HG03280 (cell line): ENCODE measurements around the gene ELFN1.

Source experiments
- ATAC-seq: cut with Tn5 transposase; IDR thresholded peaks from one replicate; pipeline ENCODE4 v1.9.1; 2021; ENCODE audit warnings: mild to moderate bottlenecking, moderate library complexity; ENCODE audit not compliant: unreplicated experiment

The ELFN1 gene

GRCh38 chr7:1663223-1663622 lies 6.9 kb upstream of the ELFN1 start:
- ATAC-seq = no peak

DNA sequence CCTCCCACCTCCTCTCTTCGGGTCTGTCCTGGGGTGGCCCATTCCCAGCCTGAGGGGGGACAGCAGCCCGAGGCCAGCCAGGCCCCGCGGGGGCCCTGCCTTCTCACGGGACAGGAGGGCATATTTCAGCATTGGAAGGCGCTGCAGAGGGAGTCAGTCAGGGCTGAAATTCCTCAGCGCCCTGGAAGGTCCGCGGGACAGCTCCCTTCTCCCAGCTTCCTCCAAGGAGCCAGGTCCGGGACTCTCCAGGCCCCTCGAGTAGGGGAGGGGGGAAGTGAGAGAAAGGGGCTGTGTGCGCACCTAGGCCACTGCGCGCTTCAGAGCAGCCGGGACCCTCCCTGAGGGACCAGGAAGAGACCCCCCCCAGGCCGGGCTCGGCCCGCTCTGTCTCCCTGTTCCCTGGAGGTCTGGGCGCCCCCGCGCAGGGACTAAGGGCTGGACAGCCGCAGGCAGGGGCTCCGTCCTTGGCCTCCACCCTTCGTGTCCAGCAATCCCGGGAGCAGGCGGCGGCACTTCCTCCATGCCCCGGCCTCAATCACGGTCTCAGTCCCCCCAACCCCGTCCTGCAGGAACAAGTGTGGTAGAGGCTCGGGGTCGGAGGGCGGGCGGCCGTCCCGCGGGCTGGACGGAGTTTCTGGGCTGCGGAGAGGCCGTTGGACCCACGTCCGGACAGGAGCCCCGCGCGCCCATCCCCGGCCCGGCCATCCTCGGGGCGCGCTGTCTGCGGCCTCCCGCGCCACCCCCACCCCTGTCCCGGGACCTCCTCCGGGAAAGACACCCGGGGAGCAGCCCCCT lies 6.0 kb upstream of the ELFN1 start:
- no peak for ATAC-seq

DNA sequence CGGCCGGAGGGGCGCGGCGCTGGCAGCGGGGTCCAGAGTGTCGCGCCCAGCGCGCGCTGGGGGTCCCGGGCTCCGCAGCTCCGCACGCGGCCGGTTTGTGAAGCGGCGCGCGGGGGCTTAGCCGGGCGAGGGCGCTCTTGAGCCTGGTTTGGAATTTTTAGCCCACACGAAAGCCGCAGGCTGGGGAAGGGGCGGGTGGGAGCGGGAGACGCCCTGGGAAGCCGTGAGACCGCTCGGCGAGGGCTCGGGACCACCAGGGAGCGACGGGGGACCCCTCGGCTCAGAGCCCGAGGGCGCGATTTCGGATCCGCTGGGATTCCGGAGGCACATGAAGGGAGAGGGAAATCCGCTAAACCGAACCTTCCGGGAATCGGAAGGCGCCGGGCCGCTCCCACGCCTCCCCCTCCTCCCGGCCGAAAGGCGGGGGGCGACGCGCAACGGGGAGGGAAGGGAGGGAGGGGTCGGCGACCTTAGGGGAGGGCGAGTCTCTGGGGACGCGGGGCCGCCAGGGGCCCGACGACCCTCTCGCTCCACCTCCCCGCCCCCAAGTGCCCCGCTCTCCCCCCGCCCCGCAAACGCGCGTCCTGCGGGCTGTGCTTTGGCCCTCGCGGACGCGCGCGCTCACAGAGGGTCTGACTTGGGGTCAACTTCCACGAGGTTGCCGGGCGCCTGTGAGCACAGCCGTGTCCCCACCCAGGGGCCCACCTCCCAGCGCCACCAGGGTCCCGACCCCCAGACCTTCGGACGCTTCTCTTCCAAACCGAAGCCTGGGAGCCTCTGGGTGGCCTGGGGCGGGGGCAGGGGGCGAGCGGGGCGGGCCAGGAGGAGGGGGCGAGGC lies 5.1 kb upstream of the ELFN1 start:
- no peak for ATAC-seq

DNA sequence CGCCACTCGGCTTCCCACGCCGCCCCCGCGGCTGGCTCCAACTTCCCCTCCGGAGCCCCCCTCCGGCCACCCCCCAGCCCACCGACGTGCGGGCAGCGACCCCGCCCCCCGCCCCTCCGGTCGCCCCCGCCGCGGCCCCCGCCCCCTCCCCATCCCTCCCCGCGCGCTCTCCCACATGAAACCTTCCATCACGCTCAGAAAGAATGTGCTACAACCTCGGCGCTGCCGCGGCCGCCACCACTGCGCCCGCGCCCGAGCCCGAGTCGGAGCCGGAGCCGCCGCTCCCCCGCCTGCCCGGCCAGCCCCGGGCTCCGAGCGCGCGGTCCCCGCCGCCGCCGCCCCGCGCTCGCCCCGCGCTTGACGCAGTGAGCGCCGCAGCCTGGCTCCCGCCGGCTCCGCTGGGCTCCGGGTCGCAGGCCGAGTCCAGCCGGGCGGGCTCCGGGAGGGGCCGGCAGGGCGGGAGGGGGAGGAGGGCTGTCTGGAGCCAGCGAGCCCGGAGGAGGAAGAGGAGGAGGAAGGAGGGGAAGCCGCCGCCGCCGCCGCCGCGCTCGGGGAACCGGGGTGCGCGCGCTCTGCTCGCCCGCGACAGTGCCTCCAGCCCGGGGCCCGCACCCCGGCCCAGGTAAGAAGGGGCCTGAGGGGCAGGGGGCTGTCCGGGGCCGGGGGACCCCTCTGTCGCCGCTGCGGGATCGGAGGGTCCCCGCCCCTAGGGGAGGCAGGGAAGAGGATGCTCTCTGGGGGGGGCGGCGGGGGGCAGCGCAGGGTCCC lies 4.3 kb upstream of the ELFN1 start:
- no peak for ATAC-seq

DNA sequence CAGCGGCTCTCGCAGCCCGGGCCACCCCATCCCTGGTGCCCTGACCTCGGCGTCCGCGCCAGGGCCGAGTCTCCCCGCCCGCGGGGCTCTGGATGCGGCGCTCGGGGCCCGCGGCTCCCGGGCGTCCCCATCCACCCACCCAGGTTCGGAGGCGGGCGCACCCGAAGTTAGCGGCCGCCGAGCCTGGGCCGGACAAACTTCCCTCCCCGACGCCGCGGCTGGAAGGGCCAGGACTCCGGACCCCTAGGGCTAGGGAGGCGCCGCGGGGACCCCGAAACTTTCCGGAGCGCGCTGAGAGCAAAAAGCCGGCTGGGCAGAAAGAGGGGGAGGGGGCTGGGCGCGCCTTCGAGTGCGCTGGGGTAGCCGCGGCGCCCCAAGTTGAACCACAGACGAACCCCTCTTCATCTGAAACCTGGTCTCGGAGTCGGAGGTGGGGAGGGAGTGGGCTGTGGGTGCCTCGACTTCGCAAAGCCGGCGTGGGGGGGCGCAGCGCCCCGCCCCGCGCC lies 3.7 kb upstream of the ELFN1 start:
- no peak for ATAC-seq

- ATAC-seq = no peak
Observed at GRCh38 chr7:1666823-1667565, 3.1 kb upstream of the ELFN1 start.

DNA sequence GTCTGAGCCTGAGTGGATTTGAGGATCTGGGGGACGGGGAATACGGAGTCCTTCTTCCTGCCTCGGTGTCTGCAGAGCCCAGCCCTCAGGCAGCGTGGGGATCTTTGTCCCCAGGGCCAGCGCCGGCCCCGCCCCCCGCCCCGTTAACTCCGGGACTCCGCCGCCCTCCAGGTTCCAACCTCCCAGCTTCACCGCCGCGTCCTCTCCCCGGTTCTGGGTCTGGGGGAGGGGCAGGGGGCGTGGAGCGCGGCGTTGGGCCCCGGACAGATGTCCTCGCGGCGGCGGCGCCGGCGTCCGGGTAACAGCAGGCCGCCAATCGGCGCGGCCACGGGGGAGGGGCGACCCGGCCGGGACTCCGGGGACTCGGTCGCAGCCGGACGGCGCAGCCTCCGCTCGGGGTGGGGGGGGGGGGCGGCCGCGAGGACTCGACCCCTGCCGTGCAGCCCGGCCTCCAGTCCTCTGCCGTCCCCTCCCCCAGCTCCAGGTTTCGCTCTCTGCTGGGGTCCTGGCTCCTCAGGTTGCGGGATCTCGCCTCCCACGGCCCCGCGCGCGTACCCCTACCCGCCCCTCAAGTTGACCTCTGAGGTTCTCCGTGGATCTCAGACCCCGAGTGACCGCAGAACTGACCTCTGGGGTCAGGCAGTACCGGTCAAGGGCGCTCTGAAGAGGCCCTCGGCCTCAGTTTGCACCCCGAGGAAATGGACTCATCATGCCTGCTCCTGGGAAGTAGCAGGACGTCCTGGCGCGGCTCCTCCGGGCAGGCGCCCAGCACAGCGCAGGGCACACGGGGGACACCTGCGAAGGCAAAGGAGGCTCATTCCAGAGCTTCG lies 2.3 kb upstream of the ELFN1 start:
- ATAC-seq = no peak

DNA sequence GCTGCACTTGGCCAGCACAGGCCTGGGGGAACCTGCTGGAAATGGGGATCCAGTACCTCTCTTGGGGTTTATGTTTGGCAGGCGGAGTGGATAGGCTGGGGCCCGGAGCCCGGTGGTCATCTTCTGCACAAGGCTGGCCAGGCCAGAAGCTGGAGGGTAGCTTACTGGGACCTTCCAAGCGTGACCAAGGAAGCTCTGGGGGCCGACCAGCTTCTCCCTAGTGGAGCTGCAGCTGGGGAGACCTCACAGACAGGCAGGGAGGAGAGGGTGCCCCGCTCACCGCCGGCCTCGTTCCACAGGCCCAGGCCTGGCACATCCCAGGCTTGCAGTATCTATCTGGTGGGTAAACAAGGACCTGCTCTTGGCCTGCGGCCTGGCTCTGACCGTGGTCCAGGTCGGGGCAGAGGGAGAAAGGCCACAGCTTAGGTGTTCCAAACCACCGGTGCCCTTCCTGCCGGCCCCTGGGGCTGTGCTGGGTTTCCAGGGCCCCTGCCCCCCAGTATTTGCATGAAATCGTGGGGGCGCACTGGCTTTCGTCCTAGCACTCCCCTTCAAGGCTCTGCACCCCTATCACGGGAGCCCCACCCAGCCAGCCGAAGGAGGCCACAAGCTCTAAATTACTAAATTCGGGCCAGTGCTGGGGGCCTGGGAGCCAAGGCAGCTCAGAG lies 1.5 kb upstream of the ELFN1 start:
- ATAC-seq = no peak

GRCh38 chr7:1669064-1669951 lies 769 bp upstream of the ELFN1 start:
- no peak for ATAC-seq

- ATAC-seq = no peak
Observed at GRCh38 chr7:1670894-1671593, 967 bp downstream of the ELFN1 start.

DNA sequence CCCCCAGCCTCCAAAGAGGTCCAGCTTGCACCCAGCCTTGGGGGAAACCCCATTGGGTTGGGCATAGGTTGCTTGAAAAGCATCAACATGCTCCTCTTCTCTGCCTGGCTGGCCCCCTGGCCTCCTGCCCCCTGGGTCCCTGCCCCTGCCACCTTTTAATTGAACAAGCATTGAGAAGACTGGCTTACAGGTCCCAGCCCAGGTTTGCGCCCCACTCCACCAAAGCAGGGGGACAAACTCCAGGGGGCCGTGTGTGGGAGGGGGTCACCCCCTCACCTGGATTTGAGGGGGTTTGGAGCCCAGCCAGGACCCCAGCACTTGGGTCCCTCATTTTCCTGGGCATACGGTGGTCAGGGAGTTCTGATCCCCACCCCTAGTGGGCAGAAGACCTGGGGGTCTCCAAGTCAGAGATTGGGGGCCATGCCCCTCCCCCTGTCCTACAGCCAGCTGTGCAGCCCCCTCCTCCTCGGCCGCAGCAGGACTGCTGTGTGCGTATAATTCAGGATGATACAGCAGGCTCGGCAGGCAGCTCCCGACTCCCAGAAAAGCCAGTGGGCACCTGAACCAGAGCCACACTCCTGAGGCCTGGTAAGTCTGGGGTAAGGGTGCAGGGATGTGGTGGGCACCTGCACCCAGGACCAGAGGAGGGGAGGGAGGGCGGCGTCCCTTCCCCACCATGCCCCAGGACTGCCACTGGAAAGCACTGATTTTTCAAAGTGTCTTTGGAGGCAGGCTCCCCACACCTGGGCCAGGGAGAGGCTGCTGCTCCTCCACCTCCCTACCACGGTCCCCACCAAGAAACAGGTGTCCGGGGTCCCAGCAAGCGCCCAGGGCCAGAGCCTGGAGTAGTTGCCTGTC lies 1.7 kb downstream of the ELFN1 start:
- ATAC-seq = no peak

DNA sequence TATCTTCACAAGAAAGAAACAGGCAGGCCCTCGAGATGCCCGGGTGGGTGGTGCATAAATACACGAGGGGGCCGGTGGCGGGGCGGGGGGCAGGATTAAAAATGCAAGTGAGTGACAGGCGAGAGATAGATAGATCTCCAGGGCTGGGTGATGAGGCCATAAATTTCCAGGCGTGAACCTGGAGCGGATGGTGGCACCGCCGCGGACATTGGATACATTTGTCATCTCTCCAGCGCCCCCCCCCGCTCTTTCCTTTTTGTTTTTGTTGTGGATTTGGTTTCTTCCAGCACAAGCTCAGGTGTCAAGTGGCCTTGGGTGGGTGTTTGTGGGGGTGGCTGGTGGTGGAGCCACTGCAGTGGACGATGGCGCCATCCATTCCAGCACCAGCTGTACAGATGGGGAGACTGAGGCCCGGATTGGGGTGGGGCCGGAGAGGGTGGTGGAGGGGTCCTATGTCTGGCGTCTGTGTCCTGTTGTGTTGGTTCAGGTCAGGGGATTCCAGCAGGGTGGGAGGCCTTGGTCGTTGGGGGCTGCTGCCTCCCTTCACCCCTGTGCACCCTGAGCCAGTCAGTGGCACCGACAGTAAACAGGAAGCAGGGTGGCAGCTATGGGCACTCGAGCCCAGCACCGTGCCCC lies 2.9 kb downstream of the ELFN1 start:
- ATAC-seq = no peak

- ATAC-seq = no peak
Observed at GRCh38 chr7:1673581-1674118, 3.6 kb downstream of the ELFN1 start.

DNA sequence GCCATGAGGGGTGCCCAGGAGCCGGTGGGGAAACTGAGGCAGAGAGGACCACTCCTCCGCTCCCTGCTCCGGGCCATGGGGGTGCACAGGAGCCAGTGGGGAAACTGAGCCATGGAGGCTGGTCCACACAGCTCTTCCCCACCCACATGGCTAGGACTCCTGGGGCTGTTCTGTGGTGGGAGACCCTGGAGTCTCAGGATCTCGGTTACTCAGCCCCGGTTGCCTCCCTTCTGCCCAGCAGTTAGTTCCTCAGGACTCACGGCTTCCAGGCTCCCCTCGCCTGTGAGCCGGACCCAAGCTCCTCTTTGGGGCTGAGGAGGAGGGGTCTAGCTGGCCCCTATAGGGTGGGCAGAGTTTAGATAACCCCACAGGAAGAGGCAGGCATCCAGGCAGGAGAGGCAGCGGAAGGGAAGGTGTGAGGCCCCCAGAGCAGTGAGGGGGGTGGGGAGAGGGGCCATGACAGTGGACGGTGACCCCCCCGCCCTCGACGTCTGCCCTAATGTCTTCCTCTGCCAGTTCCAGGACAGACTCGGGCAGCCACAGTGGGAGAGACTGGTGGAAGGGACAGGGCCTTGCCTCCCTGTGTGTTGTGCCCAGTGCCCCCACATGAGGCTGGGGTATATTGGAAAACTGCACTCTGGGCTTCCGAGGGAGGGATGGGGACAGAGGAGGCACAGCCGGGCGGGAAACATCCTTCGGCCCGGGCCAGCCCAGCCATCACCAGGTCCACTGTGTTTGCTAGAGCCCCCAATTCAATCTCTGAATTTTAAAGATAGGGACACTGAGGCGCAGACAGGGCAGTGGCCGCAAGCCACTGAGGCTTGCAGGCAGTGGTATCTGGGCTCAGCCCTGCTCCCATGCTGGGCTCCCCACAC lies 4.3 kb downstream of the ELFN1 start:
- no peak for ATAC-seq
